HepG2 (cell line): Measurements from ENCODE around the gene TBRG4. TPM values are rescaled to one million over a fixed set of nuclear protein-coding genes. Genes with fewer than 3 reads are reported as not detected.

ENCODE experiments used
- ATAC-seq: fragments of 200-7000 bp; cut with Tn5 transposase; 3 replicates; pipeline ENCODE4 v1.9.1; 2020; ENCODE audit warnings: mild to moderate bottlenecking, moderate library complexity
- BruUV-seq: library from RNA; stranded (reverse); fragments of 400-500 nt; replicated peaks from 2 replicates; lab custom pipeline; 2021; lab: Mats Ljungman, UMichigan
- CTCF ChIA-PET: fragments of 300-600 bp; formaldehyde crosslinking; extraction: SDS; loops from one replicate; lab custom pipeline; 2021; ENCODE audit warnings: low total read pairs, inconsistent platforms, low intra/inter-chr PET ratio; lab: Yijun Ruan, JAX
- POLR2A ChIA-PET: fragments of 350-600 bp; sonication (Branson Sonifier 250); formaldehyde crosslinking; loops from one replicate; lab custom pipeline; 2020; ENCODE audit warnings: antibody characterized with exemption, inconsistent platforms; lab: Yijun Ruan, JAX
- DNase-seq: peaks from one replicate; pipeline ENCODE4 v3.0.0-alpha.2; 2015; ENCODE audit warnings: low spot score
- FAIRE-seq: peaks from 3 replicates; lab custom pipeline; 2011; peaks lifted over from hg19 to GRCh38; lab: Jason Lieb, UNC
- H2AFZ ChIP-seq: one replicate; pipeline ENCODE4 v1.6.1; 2011; ENCODE audit warnings: low read length, inconsistent platforms
- H3K27ac ChIP-seq: fragments of 300-600 bp; 3 replicates; pipeline ENCODE4 v1.8.0; 2011; ENCODE audit warnings: mixed run types, mild to moderate bottlenecking, mixed read lengths, low read length, inconsistent platforms; ENCODE audit not compliant: insufficient read depth; ENCODE audit errors: extremely low read length
- H3K27me3 ChIP-seq, 2 experiments: fragments of 200-600 bp in 1 of 2; 2 replicates in 1 of 2; 3 replicates in 1 of 2; pipeline versions ENCODE4 v1.6.0 to v1.8.0; 2011; ENCODE audit warnings: low read length in 2 of 2, mild to moderate bottlenecking in 2 of 2, moderate library complexity in 2 of 2, inconsistent platforms in 1 of 2; ENCODE audit not compliant: insufficient read depth in 2 of 2, control insufficient read depth in 1 of 2
- H3K36me3 ChIP-seq, 2 experiments: fragments of 200-600 bp in 1 of 2; replicated peaks in 1 of 2; 2 replicates in 1 of 2; 3 replicates in 1 of 2; pipeline versions ENCODE4 v1.5.1 to v1.8.0; 2011; ENCODE audit warnings: low read length in 2 of 2, inconsistent platforms in 1 of 2; ENCODE audit not compliant: insufficient read depth in 2 of 2, control insufficient read depth in 1 of 2
- H3K4me1 ChIP-seq: 2 replicates; pipeline ENCODE4 v1.5.1; 2012; ENCODE audit warnings: low read length, inconsistent platforms; ENCODE audit not compliant: insufficient read depth
- H3K4me2 ChIP-seq: 2 replicates; pipeline ENCODE4 v1.6.0; 2011; ENCODE audit warnings: low read depth, low read length, inconsistent platforms
- H3K4me3 ChIP-seq, 3 experiments: fragments of 200-600 bp in 1 of 3; sonication (generic), shearing (Covaris generic) in 1 of 3; replicated peaks in 1 of 3; 2 replicates each; pipeline ENCODE4 v1.5.1; 2011 to 2016; ENCODE audit warnings: low read length in 3 of 3, inconsistent platforms in 2 of 3, low read depth in 2 of 3, mild to moderate bottlenecking in 2 of 3, control low read depth in 1 of 3, mixed read lengths in 1 of 3; ENCODE audit not compliant: insufficient read depth in 1 of 3
- H3K79me2 ChIP-seq: one replicate; pipeline ENCODE4 v1.6.1; 2011; ENCODE audit warnings: low read length, inconsistent platforms; ENCODE audit not compliant: insufficient read depth
- H3K9ac ChIP-seq: 2 replicates; pipeline ENCODE4 v1.6.0; 2011; ENCODE audit warnings: mild to moderate bottlenecking, low read depth, low read length, inconsistent platforms; ENCODE audit not compliant: insufficient read depth
- H3K9me3 ChIP-seq: 2 replicates; pipeline ENCODE4 v1.5.1; 2012; ENCODE audit warnings: mild to moderate bottlenecking, low read length
- H4K20me1 ChIP-seq: 2 replicates; pipeline ENCODE4 v1.6.0; 2011; ENCODE audit warnings: inconsistent platforms, mild to moderate bottlenecking, low read length, moderate library complexity; ENCODE audit not compliant: insufficient read depth
- CBX1 ChIP-seq: IDR thresholded peaks from one replicate; pipeline ENCODE4 v1.6.1; 2016; ENCODE audit warnings: antibody characterized with exemption, low read depth
- DMAP1 ChIP-seq: IDR thresholded peaks from 2 replicates; pipeline ENCODE4 v1.6.1; 2016
- LRRFIP1 ChIP-seq: sonication (generic); formaldehyde crosslinking; conservative IDR thresholded peaks from 2 replicates; pipeline ENCODE4 v1.4.0; 2020; ENCODE audit warnings: missing genetic modification reagents
- MED1 ChIP-seq: sonication (generic); formaldehyde crosslinking; IDR thresholded peaks from 2 replicates; pipeline ENCODE4 v1.4.0; 2020; ENCODE audit warnings: missing genetic modification reagents
- MXI1 ChIP-seq: IDR thresholded peaks from 3 replicates; pipeline ENCODE4 v1.6.1; 2012; ENCODE audit warnings: low read depth, low read length, inconsistent platforms, borderline replicate concordance
- NFATC3 ChIP-seq: sonication (generic); formaldehyde crosslinking; IDR thresholded peaks from 2 replicates; pipeline ENCODE4 v1.5.1; 2020; ENCODE audit warnings: mild to moderate bottlenecking, missing genetic modification reagents
- NR2F6 ChIP-seq, 2 experiments: IDR thresholded peaks; 2 replicates each; pipeline ENCODE4 v1.6.1; 2016; ENCODE audit warnings: antibody characterized with exemption in 1 of 2, mild to moderate bottlenecking in 1 of 2
- PRPF4 ChIP-seq: fragments of 200-400 bp; formaldehyde crosslinking; IDR thresholded peaks from 2 replicates; pipeline ENCODE4 v1.6.1; 2016; ENCODE audit warnings: low read length, low read depth; ENCODE audit not compliant: poor library complexity, severe bottlenecking
- SALL1 ChIP-seq: sonication (generic); formaldehyde crosslinking; IDR thresholded peaks from 2 replicates; pipeline ENCODE4 v1.8.0; 2022; ENCODE audit warnings: mild to moderate bottlenecking, missing genetic modification reagents
- U2AF2 ChIP-seq: fragments of 200-400 bp; formaldehyde crosslinking; IDR thresholded peaks from 2 replicates; pipeline ENCODE4 v1.6.1; 2017; ENCODE audit warnings: low read depth, mild to moderate bottlenecking, low read length
- XBP1 ChIP-seq: sonication (generic); formaldehyde crosslinking; IDR thresholded peaks from 2 replicates; pipeline ENCODE4 v1.5.0; 2020; ENCODE audit warnings: missing genetic modification reagents
- ZBTB34 ChIP-seq: sonication (generic); formaldehyde crosslinking; IDR thresholded peaks from 2 replicates; pipeline ENCODE4 v1.8.0; 2022; ENCODE audit warnings: mild to moderate bottlenecking, missing genetic modification reagents
- ZEB1 ChIP-seq: IDR thresholded peaks from 2 replicates; pipeline ENCODE4 v1.6.1; 2012; ENCODE audit warnings: mild to moderate bottlenecking, low read depth, inconsistent platforms; ENCODE audit not compliant: insufficient replicate concordance
- ZNF777 ChIP-seq: sonication (generic); formaldehyde crosslinking; IDR thresholded peaks from 2 replicates; pipeline ENCODE4 v1.4.0; 2020; ENCODE audit warnings: missing genetic modification reagents
- ZUFSP ChIP-seq: sonication (generic); formaldehyde crosslinking; IDR thresholded peaks from 2 replicates; pipeline ENCODE4 v1.9.0; 2021; ENCODE audit warnings: missing genetic modification reagents, mild to moderate bottlenecking, borderline replicate concordance
- WGBS: methylation state at CpG from one replicate; pipeline ENCODE4 v1.1.6; 2017; ENCODE audit warnings: low lambda C conversion rate; 5-methylcytosine and 5-hydroxymethylcytosine counted together
- in situ Hi-C: cut with HindIII; loops from 2 replicates; pipeline ENCODE4 v1.10.0; 2017; ENCODE audit warnings: low pct_unique_long_range_greater_than_20kb; ENCODE audit not compliant: extremely low pct_ligation_motif_present
- intact Hi-C: fragments of 100-400 bp; cut with micrococcal nuclease; formaldehyde crosslinking; loops from one replicate; pipeline ENCODE4 v1.10.0; 2022; ENCODE audit not compliant: unreplicated experiment
- polyA plus RNA-seq, 8 experiments: library from polyadenylated mRNA; depleted of rRNA in 3 of 8; stranded (reverse) in 7 of 8; unstranded in 1 of 8; fragments of >200 nt; fragmentation: Illumina TruSeq in 4 of 8; extraction: Trizol in 4 of 8; gene quantifications; 2 replicates each; pipeline versions ENCODE4 v1.2.1 to v1.2.3, GENCODE V29; 2011 to 2016; ENCODE audit warnings: low read depth in 4 of 8, missing spikeins in 1 of 8, mixed read lengths in 1 of 8; ENCODE audit not compliant: insufficient read depth in 1 of 8
- total RNA-seq, 5 experiments: library from RNA; depleted of rRNA; stranded (reverse); fragments of >200 nt; fragmentation: Illumina TruSeq; extraction: Trizol; gene quantifications; 2 replicates each; pipeline ENCODE4 v1.2.3, GENCODE V29; 2016; ENCODE audit warnings: low read depth in 1 of 5

TBRG4 gene
- total and polyA plus RNA-seq, 2 of the 13 experiments (the other 11 are each of a cell fraction or from before 2014, with no cell fraction given) = 87.8 to 107 TPM

GRCh38 chr7:45084336-45084735, 27.2 kb downstream of the TBRG4 start:
- Histone ChIP-seq H3K4me2 (no peak overlapping the region), H3K4me3 (no peak overlapping the region), H4K20me1 (no peaks in the 10 kb centered on the region), H2AFZ (no peak overlapping the region), H3K9ac (no peak overlapping the region), H3K27ac (no peak overlapping the region), H3K36me3 (no peaks in the 10 kb centered on the region), H3K27me3 (peaks cover 9 to 33% of the 10 kb centered on the region in 2 experiments), H3K9me3 (no peaks in the 10 kb centered on the region), H3K79me2 (no peaks in the 10 kb centered on the region), H3K4me1 (peaks cover 9% of the 10 kb centered on the region; the same call in 1 of the 2 replicates)
- DNase-seq (no peak), ATAC-seq (no peak), FAIRE-seq (no peak)
- TF ChIP-seq SALL1 (CRISPR knock-in tag) = no peak
- no peak for TF ChIP-seq U2AF2
- no peak for TF ChIP-seq ZNF777
- no peak for TF ChIP-seq NFATC3 (CRISPR knock-in tag)
- TF ChIP-seq PRPF4 = no peak
- no peak for TF ChIP-seq XBP1 (CRISPR knock-in tag)
- TF ChIP-seq MXI1 = no peak
- TF ChIP-seq ZBTB34 (CRISPR knock-in tag) = no peak
- TF ChIP-seq DMAP1 (CRISPR knock-in tag) = no peak
- TF ChIP-seq NR2F6 (IDR thresholded peaks at IDR 0.05) = no peak
- TF ChIP-seq NR2F6 (CRISPR knock-in tag; IDR thresholded peaks at IDR 0.05) = no peak
- no peak for TF ChIP-seq MED1 (CRISPR knock-in tag)
- TF ChIP-seq ZEB1 = no peak
- TF ChIP-seq CBX1 = no peak
- TF ChIP-seq LRRFIP1 (CRISPR knock-in tag) = no peak
- TF ChIP-seq ZUFSP (CRISPR knock-in tag) = no peak
- intact Hi-C loops (no loop called here), in situ Hi-C loops (no loop called here)
- 51% methylated on average over 4 of the region's 5 CpGs for WGBS
- POLR2A ChIA-PET = no interaction called here
- CTCF ChIA-PET = no interaction called here
- no TSS peak for BruUV-seq
